Neural cell (in vitro differentiated cells): ENCODE measurements around the gene ASIC2.

Source experiments
- CTCF ChIP-seq: fragments of 450-650 bp; IDR thresholded peaks from 2 replicates; pipeline ENCODE4 v1.5.1; 2014; ENCODE audit warnings: antibody characterized with exemption, mild to moderate bottlenecking, moderate library complexity; ENCODE audit not compliant: poor library complexity, severe bottlenecking
- EP300 ChIP-seq: fragments of 450-650 bp; conservative IDR thresholded peaks from 2 replicates; pipeline ENCODE4 v1.6.1; 2014; ENCODE audit warnings: antibody characterized with exemption, mild to moderate bottlenecking, moderate library complexity; ENCODE audit not compliant: poor library complexity, severe bottlenecking
- EZH2 ChIP-seq: fragments of 200-600, 300-800 bp; shearing (Covaris generic), sonication (generic); IDR thresholded peaks from 2 replicates; pipeline ENCODE4 v1.6.1; 2014; ENCODE audit warnings: antibody characterized with exemption, low read length, borderline replicate concordance, mild to moderate bottlenecking; ENCODE audit not compliant: insufficient read depth, poor library complexity, severe bottlenecking
- MXI1 ChIP-seq: fragments of 450-650 bp; conservative IDR thresholded peaks from 2 replicates; pipeline ENCODE4 v1.6.1; 2014; ENCODE audit warnings: antibody characterized with exemption, mild to moderate bottlenecking; ENCODE audit not compliant: poor library complexity, severe bottlenecking
- POLR2AphosphoS5 ChIP-seq: IDR thresholded peaks from 2 replicates; pipeline ENCODE4 v1.6.1; 2012
- RAD21 ChIP-seq: fragments of 450-650 bp; conservative IDR thresholded peaks from 2 replicates; pipeline ENCODE4 v1.6.1; 2014; ENCODE audit warnings: antibody characterized with exemption, mild to moderate bottlenecking, moderate library complexity
- REST ChIP-seq: IDR thresholded peaks from 2 replicates; pipeline ENCODE4 v1.6.1; 2012; ENCODE audit warnings: borderline replicate concordance
- TAF1 ChIP-seq: IDR thresholded peaks from 2 replicates; pipeline ENCODE4 v1.6.1; 2012; ENCODE audit warnings: low read depth

- no peak for TF ChIP-seq RAD21
- no peak for TF ChIP-seq EZH2
- no peak for TF ChIP-seq CTCF
- no peak for TF ChIP-seq POLR2AphosphoS5
- no peak for TF ChIP-seq TAF1
- no peak for TF ChIP-seq EP300
- no peak for TF ChIP-seq REST
- TF ChIP-seq MXI1, result no peak
These were observed 300.6 kb downstream of the ASIC2 start for GRCh38 chr17:32992321-32993033.
